ENCODE measurements around the gene MXD4. TPM values are rescaled to one million over a fixed set of nuclear protein-coding genes. Genes with fewer than 3 reads are reported as not detected.
"Not testable (repeated sequence)": the region's sequence is repeated elsewhere in the genome, so short reads cannot be mapped to it uniquely, and the experiment has no call there.

MXD4 gene
- total RNA-seq, 1 donor from 2014 or later, result 44.0 TPM

DNA sequence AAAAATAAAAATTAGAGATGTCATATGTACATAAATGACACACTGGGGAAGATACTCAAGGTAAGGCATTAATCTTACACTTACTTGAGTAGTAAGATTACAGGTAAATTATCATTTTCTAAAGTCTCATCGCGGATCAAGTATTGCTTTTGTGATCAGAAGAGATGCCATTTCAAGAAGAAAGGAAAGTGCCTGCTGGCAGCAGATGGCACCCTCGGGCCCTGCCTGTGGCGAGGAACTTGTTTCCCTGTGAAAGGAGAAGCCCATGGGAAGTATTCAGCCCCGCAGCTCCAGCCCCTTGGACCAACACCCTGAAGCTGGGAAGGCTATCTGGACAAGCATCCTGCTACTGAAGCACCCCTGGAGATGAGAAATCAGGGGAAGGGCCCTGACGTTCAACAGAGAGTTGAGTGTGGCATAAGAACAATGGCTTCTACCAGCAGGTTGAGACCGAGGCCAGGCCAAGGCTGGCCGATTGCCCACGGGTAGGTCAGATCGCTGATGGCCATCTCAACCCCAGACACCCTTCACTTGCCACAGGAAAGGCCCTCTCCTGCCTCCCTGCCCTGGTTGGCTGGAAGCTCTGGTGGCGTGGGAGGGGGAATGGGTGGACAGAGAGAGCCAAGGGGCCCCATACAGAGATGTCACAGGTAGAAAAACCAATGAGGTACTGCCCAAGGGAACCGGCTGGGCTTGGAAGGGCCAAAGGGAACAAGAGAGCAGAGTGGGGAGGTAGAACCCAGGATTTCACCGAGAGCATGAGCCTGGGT is 18.8 kb upstream of the MXD4 start:
- ATAC-seq, result no peak
- intact Hi-C loops (cut with micrococcal nuclease), result no loop called here
- peak; percentile 29 for DNase-seq

DNA sequence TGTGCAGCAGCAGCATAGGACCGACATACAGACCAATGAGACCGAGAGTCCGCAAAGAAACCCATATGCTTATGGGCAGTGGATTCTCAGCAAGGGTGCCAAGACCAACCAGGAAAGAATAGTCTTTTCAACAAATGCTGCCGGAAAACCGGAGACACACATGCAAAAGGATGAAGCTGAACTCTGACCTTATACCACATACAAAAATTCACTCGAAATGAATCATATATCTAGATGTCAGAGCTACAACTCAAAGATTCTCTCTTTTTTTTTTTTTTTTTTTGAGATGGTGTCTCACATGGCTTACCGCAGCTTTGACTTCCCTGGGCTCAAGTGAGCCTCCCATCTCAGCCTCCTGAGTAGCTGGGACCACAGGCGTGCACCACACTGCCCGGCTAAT is 16.0 kb upstream of the MXD4 start:
- intact Hi-C loops (cut with micrococcal nuclease), result no loop called here
- no peak for ATAC-seq
- DNase-seq, result no peak

DNA sequence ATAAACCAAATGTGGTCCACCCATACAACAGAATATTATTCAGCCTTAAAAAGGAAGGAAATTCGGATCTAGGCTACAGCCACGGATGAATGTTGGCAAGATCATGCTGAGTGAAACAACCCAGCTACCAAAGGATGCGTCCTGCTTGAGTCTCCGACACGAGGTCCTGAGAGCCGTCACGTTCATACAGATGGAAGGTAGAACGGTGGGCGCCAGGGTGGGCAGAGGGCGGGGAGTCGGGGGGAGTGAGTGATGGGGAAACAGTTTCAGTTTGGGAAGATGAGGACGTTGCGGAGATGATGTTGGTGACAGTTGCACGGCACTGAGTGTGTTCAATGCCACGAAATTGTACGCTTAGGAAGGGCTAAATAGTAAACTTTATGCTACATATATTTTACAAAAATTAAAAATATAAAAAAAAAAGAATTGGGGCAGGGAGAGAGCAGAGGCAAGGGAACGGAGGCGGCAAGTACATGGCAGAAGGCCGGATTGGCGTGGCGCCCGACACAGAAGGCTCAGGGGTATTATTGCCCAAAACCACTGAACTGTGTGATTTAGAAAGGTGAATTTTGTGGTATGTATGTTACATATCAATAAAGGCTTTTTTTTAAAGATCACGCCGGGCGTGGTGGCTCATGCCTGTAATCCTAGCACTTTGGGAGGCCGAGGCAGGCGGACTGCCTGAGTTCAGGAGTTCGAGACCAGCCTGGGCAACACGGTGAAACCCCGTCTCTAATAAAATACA is 14.8 kb upstream of the MXD4 start:
- DNase-seq, result no peak
- intact Hi-C loops (cut with micrococcal nuclease), result no loop called here
- ATAC-seq, result no peak

DNA sequence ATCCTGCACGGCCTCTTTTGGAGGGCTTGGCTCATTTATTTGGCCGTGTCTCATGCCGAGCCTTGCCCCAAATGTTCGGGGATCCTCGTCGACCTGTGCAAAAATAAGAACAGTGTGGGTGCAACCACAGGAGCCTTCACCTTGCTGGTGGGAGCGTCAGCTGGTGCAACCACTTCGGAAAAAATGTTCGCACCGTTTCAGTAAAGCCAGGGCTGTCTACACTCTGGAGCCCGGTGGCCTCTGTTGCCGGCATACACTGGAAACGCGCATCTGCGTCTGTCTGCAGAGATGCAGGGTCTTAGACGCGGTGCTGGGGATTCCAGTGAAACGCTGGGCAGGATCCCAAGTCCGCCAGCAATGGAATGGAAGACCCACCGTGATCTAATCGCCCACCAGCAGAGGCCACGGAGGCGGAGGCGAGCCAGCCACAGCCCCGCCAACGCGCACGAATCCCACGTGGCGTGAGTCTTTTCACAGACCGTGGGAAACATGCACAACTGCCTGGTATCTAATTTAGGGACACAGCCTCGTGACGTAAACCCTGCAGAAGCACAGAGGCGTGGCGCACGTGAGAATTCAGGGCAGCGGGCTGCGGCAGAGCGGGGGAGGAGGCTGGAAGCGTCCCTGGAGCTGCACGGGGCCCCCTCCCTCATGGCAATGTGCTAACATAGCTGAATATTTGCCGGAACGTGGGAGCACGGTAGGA is 13.8 kb upstream of the MXD4 start:
- DNase-seq, result no peak
- no peak for ATAC-seq
- intact Hi-C loops (cut with micrococcal nuclease), result no loop called here

DNA sequence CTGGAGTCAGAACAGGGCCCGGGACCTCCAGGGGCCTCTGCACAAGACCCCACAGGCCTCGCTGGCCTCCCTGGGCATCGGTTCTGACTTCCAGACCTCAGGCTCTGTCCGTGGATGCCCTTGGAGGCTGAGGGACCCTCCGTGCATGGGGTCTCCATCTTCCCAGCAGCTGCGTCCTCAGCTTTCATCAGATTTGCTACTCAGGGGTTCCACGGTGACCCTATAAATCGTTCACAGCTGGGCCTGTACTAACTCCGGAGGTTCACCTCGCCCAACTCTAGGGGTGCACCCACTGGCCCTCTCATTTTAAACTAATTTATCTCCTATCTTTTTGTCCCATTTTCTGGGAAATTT is 13.1 kb upstream of the MXD4 start:
- ATAC-seq; intact Hi-C loops (cut with micrococcal nuclease): not testable (repeated sequence)
- DNase-seq, result peak; percentile 1

DNA sequence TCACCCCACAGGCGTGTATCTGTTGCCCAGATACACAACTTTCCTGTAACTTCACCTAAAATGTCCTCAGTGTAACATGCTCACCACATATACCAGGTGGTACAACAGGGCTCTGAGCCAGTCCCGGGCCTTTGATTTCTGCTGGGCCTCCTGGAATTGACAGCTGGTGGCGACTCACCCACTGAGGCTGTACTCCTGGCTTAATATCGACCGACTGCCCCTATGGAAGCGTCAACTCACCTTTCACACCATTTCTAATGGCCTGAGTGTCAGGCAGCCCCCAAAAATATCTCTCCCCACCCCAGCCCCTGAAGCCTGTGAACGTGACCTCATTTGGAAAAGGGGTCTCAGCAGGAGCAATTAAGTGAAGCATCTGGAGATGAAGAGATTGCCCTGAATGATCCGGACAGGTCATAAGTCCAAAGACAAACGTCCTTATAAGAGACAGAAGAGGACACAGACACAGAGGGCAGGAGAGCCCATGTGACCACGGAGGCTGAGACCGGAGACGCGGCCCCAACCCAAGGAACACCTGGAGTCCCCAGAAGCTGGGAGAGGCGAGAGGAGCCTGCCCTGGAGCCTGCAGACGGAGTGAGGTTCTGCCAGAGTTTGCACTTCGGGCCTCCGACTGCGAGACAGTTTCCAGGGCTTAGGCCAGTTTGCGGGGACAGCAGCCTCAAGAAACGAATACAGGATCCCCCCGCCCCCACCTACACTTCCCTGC is 12.6 kb upstream of the MXD4 start:
- intact Hi-C loops (cut with micrococcal nuclease), result no loop called here
- DNase-seq, result no peak
- ATAC-seq, result no peak

DNA sequence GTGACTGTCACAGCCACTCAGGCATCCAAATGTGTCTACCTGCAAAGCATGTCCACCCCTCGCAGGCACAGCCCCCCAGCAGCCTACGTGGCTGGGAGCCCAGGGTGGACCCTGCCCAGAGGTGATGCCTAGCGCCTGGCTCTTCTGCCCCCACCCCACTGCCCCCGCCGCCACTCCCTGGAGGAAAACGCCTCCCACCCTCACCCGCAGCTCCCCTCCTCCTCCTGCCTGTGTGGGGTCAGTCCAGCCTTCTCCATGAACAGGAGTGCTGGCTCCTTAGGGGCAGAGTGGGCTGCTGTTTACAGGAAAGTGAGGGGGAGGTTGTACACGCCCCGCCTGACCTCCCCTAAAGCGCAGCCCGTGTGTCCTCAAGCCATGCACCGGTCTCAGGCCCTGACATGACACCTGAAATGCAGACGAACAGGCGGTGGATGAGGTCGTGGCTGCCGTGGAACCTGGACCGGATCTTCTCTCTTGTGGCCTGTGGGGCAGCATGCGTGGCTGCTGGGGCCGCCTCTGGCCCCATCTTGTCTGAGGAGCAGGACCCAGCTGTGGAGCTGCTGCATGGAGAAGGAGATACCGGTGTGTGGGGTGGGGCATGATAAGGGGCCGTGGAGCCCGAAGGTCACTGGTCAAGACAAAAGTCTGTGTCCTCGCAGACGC is 11.9 kb upstream of the MXD4 start:
- DNase-seq, result peak; percentile 25
- ATAC-seq, result no peak
- intact Hi-C loops (cut with micrococcal nuclease), result no loop called here

DNA sequence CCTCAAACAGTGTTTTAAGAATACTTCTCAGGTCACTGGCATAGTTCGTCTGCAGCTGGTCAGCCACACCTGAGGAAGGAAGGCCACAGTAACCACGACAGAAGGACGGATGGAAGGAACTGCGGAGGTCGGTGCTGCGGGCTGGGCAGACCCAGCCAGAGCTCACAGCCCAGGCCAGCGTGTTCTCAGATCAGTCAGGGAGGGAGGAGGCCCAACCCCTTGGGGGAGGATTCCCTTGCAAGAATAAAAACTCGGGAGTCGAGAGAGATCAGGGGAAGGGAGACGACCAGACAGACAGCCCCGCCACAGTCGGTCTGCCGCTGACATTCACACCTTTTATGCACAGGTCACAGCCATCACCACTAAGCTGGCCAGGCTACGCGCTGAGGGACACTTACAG is 11.3 kb upstream of the MXD4 start:
- no peak for ATAC-seq
- no peak for DNase-seq
- intact Hi-C loops (cut with micrococcal nuclease), result no loop called here

DNA sequence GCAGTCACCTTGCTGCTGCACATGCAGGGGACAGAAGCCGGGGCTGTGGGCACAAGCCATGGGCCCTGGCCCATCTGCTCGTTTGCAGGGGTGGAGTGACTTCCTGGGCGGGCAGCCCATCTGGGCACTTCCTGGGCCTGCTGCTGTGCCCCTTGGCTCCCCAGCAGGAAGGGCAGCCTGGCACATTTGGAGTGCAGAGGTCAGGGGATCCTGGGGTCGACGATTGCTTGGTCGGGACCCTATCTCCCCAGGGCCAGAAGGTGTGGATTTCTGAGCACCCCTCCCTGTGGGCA is 10.9 kb upstream of the MXD4 start:
- no peak for ATAC-seq
- peak; percentile 13 for DNase-seq
- intact Hi-C loops (cut with micrococcal nuclease), result no loop called here

DNA sequence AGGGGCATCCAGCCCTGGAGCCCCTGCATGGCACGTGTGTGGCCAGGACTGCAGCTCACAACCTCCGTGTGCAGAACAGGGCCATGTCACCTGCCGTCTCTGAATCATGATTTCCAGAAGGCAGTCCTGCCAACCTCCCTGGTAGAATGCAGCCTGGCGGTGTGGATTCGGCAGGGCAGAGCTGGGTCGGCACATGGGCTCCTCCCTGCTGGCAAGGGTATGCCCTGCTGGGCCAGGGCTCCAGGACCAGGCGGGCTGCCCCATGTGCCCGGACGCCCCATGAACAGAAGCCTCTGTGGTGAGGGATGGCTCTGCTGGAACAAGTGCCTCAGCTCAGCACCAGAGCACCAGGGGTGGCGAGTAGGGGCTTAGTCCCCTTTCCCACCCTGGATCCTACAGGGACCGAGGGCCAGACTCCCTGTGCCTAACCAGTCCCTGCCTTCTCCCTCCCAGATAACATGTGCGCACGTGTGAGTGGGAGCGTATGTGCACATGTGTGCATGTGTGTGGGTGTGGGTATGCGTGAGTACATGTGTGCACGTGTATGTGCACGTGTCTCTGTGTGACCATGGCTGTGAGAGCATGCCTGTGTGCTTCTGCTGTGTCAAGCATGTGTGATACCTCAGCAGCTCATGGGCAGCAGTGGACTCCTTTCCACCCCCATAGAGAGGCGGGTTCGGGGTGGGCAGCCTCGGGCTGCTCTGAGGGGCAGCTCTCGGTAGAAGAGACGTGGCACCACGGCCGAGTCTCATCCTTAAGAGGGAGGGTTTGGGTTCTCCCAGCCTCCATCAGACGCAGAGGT is 10.3 kb upstream of the MXD4 start:
- intact Hi-C loops (cut with micrococcal nuclease), result no loop called here
- ATAC-seq (no peak), DNase-seq (no peak)

DNA sequence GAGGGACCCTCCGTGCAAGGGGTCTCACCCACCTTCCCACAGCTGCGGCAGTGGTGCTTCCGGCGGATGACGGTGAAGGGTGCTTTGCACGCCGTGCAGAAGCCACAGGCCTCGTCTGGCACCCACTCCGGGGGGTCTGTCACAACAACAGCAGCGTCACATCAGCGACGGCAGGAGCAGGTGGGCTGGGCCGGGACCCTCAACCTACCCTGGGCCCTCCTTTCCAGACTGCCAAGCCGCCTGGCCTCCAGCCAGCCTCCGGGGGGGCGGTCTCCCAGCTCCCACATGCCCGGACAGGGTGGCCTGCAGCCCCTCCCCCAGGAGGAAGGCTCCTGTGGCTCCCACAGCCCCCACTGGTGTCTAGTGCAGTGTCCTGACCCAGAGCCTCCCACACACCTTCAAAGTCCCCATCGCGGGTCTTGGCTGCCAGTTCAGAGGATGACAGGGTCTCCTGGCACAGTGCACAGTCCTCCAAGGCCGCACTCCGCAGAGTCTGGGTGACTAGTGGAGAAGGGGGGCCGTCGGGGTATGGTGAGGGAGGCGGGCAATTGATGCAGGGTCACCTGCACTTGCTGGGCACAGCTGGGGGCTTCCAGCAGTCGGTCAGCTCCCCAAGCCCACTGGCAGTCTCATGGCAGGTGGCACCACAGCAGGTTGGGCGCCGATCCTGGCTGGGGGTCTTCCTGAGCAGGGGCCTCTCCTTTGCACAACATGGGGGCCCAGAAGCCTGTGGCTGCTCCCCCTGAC is 9.5 kb upstream of the MXD4 start:
- ATAC-seq, result no peak
- peak; percentile 29 for DNase-seq
- intact Hi-C loops (cut with micrococcal nuclease), result no loop called here

DNA sequence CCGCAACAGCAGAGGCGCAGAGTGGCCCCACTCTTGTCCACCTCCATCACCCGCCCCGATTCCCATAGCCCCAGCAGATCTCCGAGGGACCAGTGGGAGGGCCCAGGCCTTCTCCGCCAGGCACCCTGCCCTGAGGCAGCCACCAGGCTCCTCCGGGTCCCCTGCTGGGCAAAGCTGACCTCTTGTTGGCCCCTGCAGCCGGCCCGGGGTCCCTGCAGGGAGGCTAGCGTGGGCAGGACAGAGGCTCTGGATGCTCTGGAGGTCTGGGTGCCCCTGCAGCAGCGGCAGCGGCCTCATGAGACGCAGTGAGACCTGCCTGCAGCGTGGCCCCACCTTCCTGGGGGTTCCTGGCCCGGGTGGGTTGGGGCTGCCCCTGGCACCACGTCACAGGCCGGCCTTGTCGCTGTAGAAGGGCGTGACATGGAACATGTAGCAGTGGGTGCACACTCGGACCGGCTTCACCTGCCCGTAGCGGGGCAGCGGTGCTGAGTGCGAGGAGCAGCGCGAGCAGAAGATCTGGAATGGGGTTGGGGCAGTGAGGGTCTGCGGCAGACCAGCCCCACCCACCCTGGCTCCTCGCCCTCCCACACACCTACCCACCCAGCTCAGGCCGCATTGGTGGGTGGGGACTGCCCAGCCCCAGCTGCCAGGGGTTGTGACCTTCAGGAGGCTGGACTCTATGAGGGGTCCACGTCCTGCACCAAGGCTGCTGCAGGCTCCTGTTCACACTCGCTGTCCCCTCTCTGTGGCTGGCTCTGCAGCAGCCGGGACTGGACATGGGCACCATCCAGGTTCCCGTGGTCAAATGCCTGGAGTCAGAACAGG is 8.6 kb upstream of the MXD4 start:
- intact Hi-C loops (cut with micrococcal nuclease), result no loop called here
- peak; percentile 28 for DNase-seq

DNA sequence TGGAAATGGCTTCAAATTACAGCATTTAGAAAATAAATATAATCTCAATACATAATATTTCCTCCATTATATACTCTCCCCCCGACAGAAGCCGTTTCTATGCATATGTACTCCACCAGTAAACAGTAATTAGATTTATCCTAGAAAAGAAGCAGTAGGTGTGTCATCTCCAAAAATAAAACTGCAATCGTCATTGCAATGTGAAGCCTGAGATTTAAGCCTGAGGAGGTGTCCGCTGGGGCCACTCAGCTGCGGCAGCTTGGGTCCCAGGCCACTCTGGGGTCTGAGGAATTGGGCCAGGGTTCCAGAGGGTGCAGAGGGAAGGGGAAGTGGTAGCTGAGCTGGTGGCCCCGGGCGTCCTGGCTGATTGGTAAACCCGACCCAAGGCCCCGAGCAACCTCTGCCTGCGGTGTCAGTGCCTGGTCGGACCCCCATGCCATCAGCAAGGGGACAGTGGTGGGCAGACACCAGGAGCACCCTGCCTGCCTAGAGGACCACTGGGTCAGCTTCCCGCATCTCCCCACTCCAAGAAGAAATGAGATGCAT is 7.8 kb upstream of the MXD4 start:
- intact Hi-C loops (cut with micrococcal nuclease), result no loop called here
- ATAC-seq (no peak), DNase-seq (peak; percentile 28)

More for the DNA sequence above, 8.6 kb upstream of the MXD4 start:
- ATAC-seq, result no peak

DNA sequence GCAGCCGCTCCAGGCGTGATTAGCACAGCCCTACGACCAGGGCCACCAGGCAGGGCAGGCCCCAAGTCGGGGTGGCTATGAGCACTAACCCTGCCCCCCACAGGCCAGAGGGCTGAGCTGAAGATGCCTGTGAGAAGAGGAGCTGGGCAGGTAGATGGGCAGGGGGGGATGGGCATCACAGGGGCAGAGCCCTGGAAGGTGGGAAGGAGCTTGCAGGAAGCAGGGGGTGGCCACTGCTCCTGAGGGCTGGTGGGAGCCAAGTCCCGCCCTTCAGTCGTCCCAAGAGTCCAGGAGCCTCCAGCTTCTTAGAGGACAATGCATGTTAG is 7.3 kb upstream of the MXD4 start:
- DNase-seq, result peak; percentile 25
- ATAC-seq, result no peak
- intact Hi-C loops (cut with micrococcal nuclease), result no loop called here

DNA sequence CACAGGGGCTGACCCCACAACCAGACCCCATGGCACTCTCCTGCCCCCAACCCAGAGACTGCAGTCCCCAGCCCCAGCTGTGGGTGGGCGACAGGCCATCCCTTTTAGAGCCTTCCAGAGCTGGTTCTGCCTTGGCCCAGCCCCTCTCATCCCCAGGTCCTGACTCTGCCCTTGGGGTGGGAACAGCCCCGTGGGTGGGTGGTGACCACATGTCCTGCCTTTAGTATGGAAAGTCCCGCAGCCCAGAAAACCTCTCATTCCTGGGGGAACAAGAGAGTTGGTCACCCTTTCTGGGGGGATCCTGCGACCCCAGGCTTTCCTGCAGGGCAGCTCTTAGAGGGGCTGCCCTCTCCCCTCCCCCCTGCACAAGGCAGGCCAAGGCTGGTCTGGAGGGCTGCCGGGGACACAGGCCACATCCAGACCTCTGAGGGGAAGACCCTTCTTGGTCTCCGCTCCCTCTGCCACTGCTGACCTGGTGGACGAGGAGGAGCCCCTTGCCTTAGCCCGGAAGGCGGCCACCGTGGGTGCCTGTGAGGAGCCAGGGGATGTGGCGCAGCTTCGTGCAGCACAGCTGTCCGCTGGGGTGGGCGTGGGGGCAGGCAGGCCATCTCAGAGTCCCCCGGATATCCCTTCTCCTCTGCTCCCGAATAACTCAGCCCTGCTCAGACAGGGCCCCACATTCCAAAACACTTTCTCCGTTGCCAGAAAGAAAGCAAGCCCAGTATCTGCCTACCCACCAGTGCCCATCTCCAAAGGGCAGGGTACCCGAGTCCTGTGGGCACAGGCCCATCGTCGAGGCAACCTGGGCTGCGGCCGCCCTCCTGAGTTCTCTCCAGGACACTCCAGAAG is 6.7 kb upstream of the MXD4 start:
- ATAC-seq, result no peak
- peak; percentile 26 for DNase-seq
- intact Hi-C loops (cut with micrococcal nuclease), result no loop called here

DNA sequence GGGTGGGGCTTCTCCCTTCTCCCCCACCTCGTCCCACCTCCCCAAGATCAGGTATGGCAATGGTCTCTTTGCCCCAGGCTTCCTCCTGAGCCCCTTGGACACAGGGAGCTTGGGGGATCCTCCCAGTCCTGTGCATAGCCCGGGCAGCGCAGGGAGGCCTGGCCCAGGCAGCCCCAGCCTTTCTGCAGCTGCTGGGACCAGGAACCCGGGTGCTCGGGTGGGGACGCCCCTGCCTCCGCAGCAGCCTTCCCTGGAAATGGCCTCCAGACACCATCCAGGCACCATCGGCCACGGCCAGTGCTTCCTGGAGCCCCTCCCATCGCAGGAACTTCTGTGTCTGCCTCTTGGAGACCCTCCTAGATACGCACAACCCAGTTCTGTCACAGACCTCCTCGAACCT is 5.9 kb upstream of the MXD4 start:
- intact Hi-C loops (cut with micrococcal nuclease), result no loop called here
- no peak for DNase-seq

More for the DNA sequence above, 5.9 kb upstream of the MXD4 start:
- ATAC-seq, result no peak

Measured in left ventricle myocardium superior (tissue), 1 donor.